Neuronal stem cell (in vitro differentiated cells): ENCODE results near the gene TRIM74.
"Not testable (repeated sequence)": the region's sequence is repeated elsewhere in the genome, so short reads cannot be mapped to it uniquely, and the experiment has no call there.

ENCODE experiments used
- DNase-seq: peaks from one replicate; pipeline ENCODE4 v3.0.0-alpha.2; 2013; ENCODE audit warnings: low spot score
- H2AFZ ChIP-seq: one replicate; pipeline ENCODE4 v1.6.1; 2013; ENCODE audit warnings: mild to moderate bottlenecking, low read length, inconsistent platforms
- H2AK5ac ChIP-seq: 2 replicates; pipeline ENCODE4 v1.6.1; 2013; ENCODE audit warnings: low read depth, mild to moderate bottlenecking, inconsistent platforms, low read length, moderate library complexity, mixed read lengths
- H2BK120ac ChIP-seq: 2 replicates; pipeline ENCODE4 v1.6.1; 2013; ENCODE audit warnings: low read depth, mild to moderate bottlenecking, inconsistent platforms, low read length, moderate library complexity, mixed read lengths
- H2BK12ac ChIP-seq: one replicate; pipeline ENCODE4 v1.6.1; 2013; ENCODE audit warnings: low read length, inconsistent platforms
- H2BK15ac ChIP-seq: 2 replicates; pipeline ENCODE4 v1.6.1; 2013; ENCODE audit warnings: mild to moderate bottlenecking, low read length, inconsistent platforms, mixed read lengths
- H2BK5ac ChIP-seq: one replicate; pipeline ENCODE4 v1.6.1; 2013; ENCODE audit warnings: inconsistent platforms, mild to moderate bottlenecking, low read length, moderate library complexity
- H3K14ac ChIP-seq: one replicate; pipeline ENCODE4 v1.6.1; 2013; ENCODE audit warnings: low read length, inconsistent platforms
- H3K18ac ChIP-seq: 2 replicates; pipeline ENCODE4 v1.6.1; 2013; ENCODE audit warnings: low read length, inconsistent platforms
- H3K23ac ChIP-seq: 2 replicates; pipeline ENCODE4 v1.6.1; 2013; ENCODE audit warnings: low read depth, mild to moderate bottlenecking, mixed read lengths, low read length, inconsistent platforms; ENCODE audit not compliant: poor library complexity
- H3K27ac ChIP-seq: replicated peaks from 3 replicates; pipeline ENCODE4 v1.5.1; 2013; ENCODE audit warnings: low read length, inconsistent platforms
- H3K27me3 ChIP-seq, 3 experiments: 2 replicates each; pipeline ENCODE4 v1.6.1; 2013; ENCODE audit warnings: low read length in 3 of 3, mild to moderate bottlenecking in 2 of 3, inconsistent platforms in 1 of 3, low read depth in 1 of 3, mixed read lengths in 1 of 3, moderate library complexity in 1 of 3; ENCODE audit not compliant: control insufficient read depth in 3 of 3, insufficient read depth in 3 of 3
- H3K36me3 ChIP-seq, 2 donors: replicated peaks in 1 of 2; 2 replicates each; pipeline ENCODE4 v1.6.1; 2013; ENCODE audit warnings: low read length in 2 of 2; ENCODE audit not compliant: control insufficient read depth in 2 of 2, insufficient read depth in 2 of 2
- H3K4ac ChIP-seq: 2 replicates; pipeline ENCODE4 v1.6.1; 2013; ENCODE audit warnings: inconsistent platforms, mild to moderate bottlenecking, low read length, moderate library complexity
- H3K4me1 ChIP-seq, 2 donors: 1 replicate in 1 of 2; 2 replicates in 1 of 2; pipeline ENCODE4 v1.6.1; 2013; ENCODE audit warnings: low read length in 2 of 2, low read depth in 1 of 2; ENCODE audit not compliant: control insufficient read depth in 2 of 2, insufficient read depth in 1 of 2
- H3K4me2 ChIP-seq: one replicate; pipeline ENCODE4 v1.6.1; 2013; ENCODE audit warnings: mild to moderate bottlenecking, low read length, inconsistent platforms; ENCODE audit not compliant: insufficient read depth, poor library complexity, severe bottlenecking
- H3K4me3 ChIP-seq, 2 donors: 2 replicates each; pipeline ENCODE4 v1.5.1; 2013; ENCODE audit warnings: low read length in 2 of 2, mild to moderate bottlenecking in 2 of 2, inconsistent platforms in 1 of 2, moderate library complexity in 1 of 2
- H3K79me1 ChIP-seq: one replicate; pipeline ENCODE4 v1.6.1; 2013; ENCODE audit warnings: low read depth, mild to moderate bottlenecking, inconsistent platforms, low read length, moderate library complexity
- H3K9ac ChIP-seq: one replicate; pipeline ENCODE4 v1.6.1; 2013; ENCODE audit warnings: mild to moderate bottlenecking, low read depth, low read length, inconsistent platforms; ENCODE audit not compliant: poor library complexity
- H3K9me3 ChIP-seq, 2 donors: replicated peaks in 1 of 2; 2 replicates each; pipeline versions ENCODE3 to v1.6.1; 2013; ENCODE audit warnings: low read length in 2 of 2, mild to moderate bottlenecking in 2 of 2, inconsistent platforms in 1 of 2, low read depth in 1 of 2, mixed read lengths in 1 of 2, moderate library complexity in 1 of 2; ENCODE audit not compliant: control insufficient read depth in 2 of 2, insufficient read depth in 1 of 2
- H4K8ac ChIP-seq: one replicate; pipeline ENCODE4 v1.6.1; 2013; ENCODE audit warnings: low read depth, mild to moderate bottlenecking, inconsistent platforms, low read length, moderate library complexity
- H4K91ac ChIP-seq: one replicate; pipeline ENCODE4 v1.6.1; 2013; ENCODE audit warnings: low read length, low read depth, mild to moderate bottlenecking, inconsistent platforms; ENCODE audit not compliant: poor library complexity
- WGBS, 2 donors: extraction: QIAGEN DNeasy Blood & Tissue Kit; methylation state at CpG; one replicate each; pipeline ENCODE4 v1.1.7; 2013; ENCODE audit warnings: missing lambda C conversion rate in 2 of 2, mixed read lengths in 1 of 2; ENCODE audit not compliant: insufficient read length in 2 of 2, insufficient replicate concordance in 1 of 2; ENCODE audit errors: extremely low coverage in 2 of 2; 5-methylcytosine and 5-hydroxymethylcytosine counted together

The TRIM74 gene

DNA sequence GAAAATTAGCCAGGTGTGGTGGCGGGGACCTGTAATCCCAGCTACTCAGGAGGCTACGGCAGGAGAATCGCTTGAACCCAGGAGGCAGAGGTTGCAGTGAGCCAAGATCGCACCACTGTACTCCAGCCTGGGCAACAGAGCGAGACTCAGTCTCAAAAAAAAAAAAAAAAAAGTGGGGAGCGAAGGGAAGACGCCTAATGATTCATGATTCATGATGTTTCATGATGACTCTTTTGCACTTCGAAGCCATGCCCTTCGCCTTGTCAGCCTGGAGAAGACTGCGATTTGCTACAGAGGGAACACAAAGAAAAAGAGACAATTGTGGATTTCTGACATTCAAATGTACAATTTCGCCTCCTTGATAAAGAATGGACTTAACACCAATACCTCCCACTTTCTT lies 12.8 kb upstream of the TRIM74 start:
- not testable (repeated sequence) for H3K9ac ChIP-seq, H4K91ac ChIP-seq, H3K4ac ChIP-seq, H3K18ac ChIP-seq, H3K36me3 ChIP-seq, H3K14ac ChIP-seq, H2BK12ac ChIP-seq, H3K4me3 ChIP-seq, H2AFZ ChIP-seq, DNase-seq, H3K23ac ChIP-seq, H4K8ac ChIP-seq, H3K4me1 ChIP-seq, H2AK5ac ChIP-seq, H2BK120ac ChIP-seq, H3K9me3 ChIP-seq, H2BK15ac ChIP-seq, H3K27ac ChIP-seq, H3K27me3 ChIP-seq, H2BK5ac ChIP-seq, H3K79me1 ChIP-seq, H3K4me2 ChIP-seq
- no CpG with 5 or more reads among the region's 11 CpGs for WGBS, 2 donors

DNA sequence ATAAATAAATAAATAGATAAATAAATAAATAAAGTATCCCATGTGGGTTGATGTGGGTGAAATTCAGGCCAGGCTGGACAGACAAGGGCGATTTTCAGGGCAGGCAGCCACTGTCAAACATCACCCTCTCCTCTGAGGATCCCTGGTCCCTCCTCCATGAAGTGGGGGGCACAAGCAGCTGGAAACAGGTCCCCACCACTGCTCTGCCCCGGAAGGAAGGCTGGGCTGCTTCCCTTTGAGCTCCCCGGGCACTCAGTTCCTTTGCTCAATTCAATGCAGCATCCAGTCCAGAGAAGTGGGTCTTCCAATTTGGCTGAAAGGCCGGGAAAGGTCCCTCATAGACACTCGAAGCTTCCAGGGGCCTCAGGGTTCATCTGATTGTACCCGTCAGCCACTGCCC lies 11.1 kb upstream of the TRIM74 start:
- H3K27ac ChIP-seq, H3K79me1 ChIP-seq, H3K18ac ChIP-seq, H3K9ac ChIP-seq, H3K14ac ChIP-seq, H3K4me1 ChIP-seq, H3K4ac ChIP-seq, H4K91ac ChIP-seq, H3K36me3 ChIP-seq, DNase-seq, H2BK120ac ChIP-seq, H4K8ac ChIP-seq, H2AK5ac ChIP-seq, H2BK12ac ChIP-seq, H3K9me3 ChIP-seq, H3K4me2 ChIP-seq, H3K23ac ChIP-seq, H2AFZ ChIP-seq, H3K4me3 ChIP-seq, H3K27me3 ChIP-seq, H2BK5ac ChIP-seq, H2BK15ac ChIP-seq: not testable (repeated sequence)
- WGBS, 2 donors = no CpG with 5 or more reads among the region's 6 CpGs

DNA sequence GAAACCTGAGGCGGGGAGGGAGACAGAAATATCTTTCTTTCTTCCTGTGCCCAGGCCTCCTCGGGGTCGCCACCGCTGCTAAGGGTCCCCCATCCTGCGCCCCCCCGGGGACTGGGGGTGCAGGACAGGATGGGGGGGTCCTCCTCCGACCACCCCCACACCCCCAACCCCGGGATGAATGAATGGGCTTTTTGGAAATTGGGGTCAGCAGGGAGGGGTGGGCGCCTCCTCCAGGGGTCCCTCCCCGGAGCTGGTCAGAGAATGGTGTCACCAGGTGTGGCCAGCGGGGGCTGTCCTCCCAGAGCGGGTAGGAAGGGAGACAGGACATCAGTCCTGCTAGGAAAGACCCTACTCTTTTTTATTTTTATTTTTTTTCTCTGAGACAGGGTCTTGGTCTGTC lies 7.2 kb upstream of the TRIM74 start:
- H3K79me1 ChIP-seq, H2BK15ac ChIP-seq, H2AK5ac ChIP-seq, H3K9ac ChIP-seq, H4K91ac ChIP-seq, H3K18ac ChIP-seq, H2BK12ac ChIP-seq, H3K4me2 ChIP-seq, H3K4ac ChIP-seq, H2AFZ ChIP-seq, H3K14ac ChIP-seq, H3K27me3 ChIP-seq, H3K36me3 ChIP-seq, DNase-seq, H3K23ac ChIP-seq, H4K8ac ChIP-seq, H3K9me3 ChIP-seq, H2BK5ac ChIP-seq, H3K4me3 ChIP-seq, H3K27ac ChIP-seq, H2BK120ac ChIP-seq, H3K4me1 ChIP-seq: not testable (repeated sequence)
- no CpG with 5 or more reads among the region's 12 CpGs for WGBS, 2 donors

DNA sequence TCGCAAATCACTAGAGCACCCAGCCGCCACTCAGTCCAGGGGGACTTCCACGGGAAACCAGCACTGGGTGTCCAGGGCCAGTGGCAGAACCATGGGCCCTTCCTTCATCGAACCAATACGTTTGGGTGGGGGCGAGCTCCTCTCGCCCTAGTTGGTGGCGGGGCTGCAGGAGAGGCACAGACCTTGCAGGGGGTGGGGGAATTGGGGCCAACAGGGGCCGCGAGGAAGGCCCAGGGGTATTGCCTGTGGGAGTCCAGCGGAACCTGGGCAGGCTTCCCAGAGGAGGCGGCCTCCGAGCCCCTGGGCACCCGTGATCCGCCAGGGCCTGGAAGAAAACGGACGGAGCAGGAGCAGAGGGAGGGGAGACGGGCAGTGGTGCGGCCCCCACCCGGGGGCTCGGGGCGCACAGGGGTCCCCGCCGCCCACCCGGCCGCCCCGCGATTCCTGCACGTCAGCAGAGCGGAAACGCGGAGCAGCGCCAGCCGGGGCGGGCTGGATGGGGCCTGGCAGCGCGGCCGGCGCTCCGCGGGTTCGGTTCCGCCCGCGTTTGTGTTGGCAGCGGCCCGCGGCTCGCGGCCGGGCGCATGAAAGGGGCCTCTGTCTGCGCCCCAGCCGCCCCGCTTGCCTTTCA lies 6.5 kb upstream of the TRIM74 start:
- H3K36me3 ChIP-seq, H3K14ac ChIP-seq, H2AK5ac ChIP-seq, H3K27ac ChIP-seq, H3K18ac ChIP-seq, H2BK120ac ChIP-seq, H4K91ac ChIP-seq, H3K4me3 ChIP-seq, H2BK15ac ChIP-seq, H2AFZ ChIP-seq, H3K9me3 ChIP-seq, H3K79me1 ChIP-seq, H3K4me1 ChIP-seq, H4K8ac ChIP-seq, H2BK12ac ChIP-seq, H3K4ac ChIP-seq, H3K27me3 ChIP-seq, H3K23ac ChIP-seq, H2BK5ac ChIP-seq, DNase-seq, H3K4me2 ChIP-seq, H3K9ac ChIP-seq: not testable (repeated sequence)
- WGBS, 2 donors = no CpG with 5 or more reads among the region's 55 CpGs
